Body of pancreas (tissue), 4 donors: Measurements from ENCODE around the gene KANK2. TPM values are rescaled to one million over a fixed set of nuclear protein-coding genes. Genes with fewer than 3 reads are reported as not detected.
A peak's percentile ranks its signal among the peaks of the same experiment; 100 is the strongest.

Experiments used
- ATAC-seq: fragments of 150-250 bp; one replicate; pipeline ENCODE4 v1.9.1; 2016
- DNase-seq, 4 donors: peaks; one replicate each; pipeline ENCODE4 v3.0.0-alpha.2; 2019
- H3K27ac ChIP-seq, 4 donors: fragments of 200-600 bp; sonication (generic); 1 replicate in 3 of 4; 2 replicates in 1 of 4; pipeline versions ENCODE4 v1.5.1 to v1.6.1; 2016 to 2019; ENCODE audit warnings: mild to moderate bottlenecking in 1 of 4, mixed read lengths in 1 of 4, moderate library complexity in 1 of 4
- H3K27me3 ChIP-seq, 2 donors: fragments of 200-600 bp; sonication (generic); one replicate each; pipeline ENCODE4 v1.6.0; 2016; ENCODE audit warnings: mild to moderate bottlenecking in 1 of 2
- H3K36me3 ChIP-seq, 2 donors: fragments of 200-600 bp; sonication (generic); replicated peaks in 1 of 2; 2 replicates each; pipeline ENCODE4 v1.5.1; 2016; ENCODE audit warnings: low read depth in 2 of 2; ENCODE audit not compliant: insufficient read depth in 1 of 2
- H3K4me1 ChIP-seq: fragments of 200-600 bp; sonication (generic); one replicate; pipeline ENCODE4 v1.6.0; 2016
- H3K4me3 ChIP-seq, 2 donors: fragments of 200-600 bp; sonication (generic); 1 replicate in 1 of 2; 2 replicates in 1 of 2; pipeline ENCODE4 v1.5.1; 2016 to 2019
- H3K9me3 ChIP-seq, 3 donors: fragments of 200-600 bp; sonication (generic); 1 replicate in 2 of 3; 2 replicates in 1 of 3; pipeline ENCODE4 v1.5.1; 2016
- POLR2A ChIP-seq, 3 donors: fragments of 450-650 bp; IDR thresholded peaks; one replicate each; pipeline ENCODE4 v1.6.1; 2016; ENCODE audit warnings: antibody characterized with exemption in 3 of 3, mild to moderate bottlenecking in 2 of 3
- WGBS, 2 donors: methylation state at CpG; one replicate each; pipeline ENCODE4 v1.1.5; 2017; 5-methylcytosine and 5-hydroxymethylcytosine counted together
- intact Hi-C: fragments of 100-400 bp; cut with DNase I; formaldehyde crosslinking; loops from one replicate; pipeline ENCODE4 v1.15.1; 2023
- total RNA-seq, 2 donors: library from RNA; depleted of rRNA; stranded (reverse); fragments of >200 nt; gene quantifications; one replicate each; pipeline ENCODE4 v1.1.0, GENCODE V29; 2016
- TF ChIP-seq, protein P1 (sequence below), 7 experiments: fragments of 450-650 bp in 4 of 7; fragments of 200-600 bp in 3 of 7; sonication (generic) in 3 of 7; IDR thresholded peaks; one replicate each; pipeline ENCODE4 v1.5.1; 2016 to 2019; ENCODE audit warnings: antibody characterized with exemption in 7 of 7

The KANK2 gene
- total RNA-seq, 2 donors from 2014 or later, result 133 to 165 TPM

DNA sequence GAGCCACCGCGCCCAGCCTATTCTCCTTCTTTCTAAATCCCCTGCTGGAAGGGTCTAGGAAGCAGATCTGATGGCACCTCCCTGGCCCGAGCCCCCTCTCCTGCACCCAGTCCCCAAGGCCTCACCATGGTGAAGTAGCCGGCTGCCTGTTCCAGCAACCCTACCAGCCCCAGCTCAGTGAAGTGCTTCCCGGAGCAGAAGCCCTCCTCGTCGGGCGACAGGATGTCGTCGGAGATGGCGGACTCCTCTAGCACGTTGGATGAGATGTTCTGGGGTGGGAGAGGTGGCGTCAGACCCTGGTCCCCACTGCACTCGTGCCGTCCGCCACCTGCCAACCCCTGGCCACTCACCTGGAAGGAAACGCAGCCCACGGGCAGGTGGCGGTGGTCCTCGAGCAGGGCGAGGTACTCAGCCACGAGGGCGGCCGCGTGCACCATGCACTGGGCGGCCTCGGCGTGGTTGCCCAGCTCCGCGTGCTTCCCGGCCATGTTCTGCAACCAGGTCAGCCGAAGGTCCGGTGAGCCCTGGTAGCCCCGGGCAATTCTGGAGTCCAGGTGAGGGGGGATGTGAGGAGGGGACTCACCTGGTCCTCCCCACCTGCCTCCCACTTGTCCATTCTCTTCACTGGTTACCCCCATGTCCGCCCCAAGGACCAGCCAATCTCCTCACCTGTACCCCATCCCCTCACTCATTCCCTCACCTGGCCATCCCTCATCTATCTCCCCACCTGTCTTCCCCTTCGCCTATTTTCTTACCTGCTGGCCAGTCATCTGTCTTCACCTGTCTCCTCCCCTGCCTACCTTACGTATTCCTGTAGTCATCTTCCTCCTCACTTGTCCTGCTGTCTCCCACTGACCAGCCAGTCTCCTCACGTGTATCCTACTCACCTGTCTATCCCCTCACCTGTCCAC lies 11.5 kb upstream of the KANK2 start:
- intact Hi-C loops, result loop anchor here (10.0 kb wide), 1 partner anchor 174 kb away; no protein-coding TSS in a partner anchor
- WGBS, 2 donors, result 80 to 89% methylated on average over 9 to 32 of the region's 38 CpGs
- Histone ChIP-seq H3K27ac (no peak overlapping the region), H3K27me3 (no peaks in the 10 kb centered on the region), H3K9me3 (no peaks in the 10 kb centered on the region), H3K36me3 (peaks cover 0 to 2% of the 10 kb centered on the region in 2 donors), H3K4me1 (peaks cover 18% of the 10 kb centered on the region), H3K4me3 (no peak overlapping the region)
- no peak for TF ChIP-seq POLR2A (IDR thresholded peaks at IDR 0.05)
- TF ChIP-seq, protein P1, sequence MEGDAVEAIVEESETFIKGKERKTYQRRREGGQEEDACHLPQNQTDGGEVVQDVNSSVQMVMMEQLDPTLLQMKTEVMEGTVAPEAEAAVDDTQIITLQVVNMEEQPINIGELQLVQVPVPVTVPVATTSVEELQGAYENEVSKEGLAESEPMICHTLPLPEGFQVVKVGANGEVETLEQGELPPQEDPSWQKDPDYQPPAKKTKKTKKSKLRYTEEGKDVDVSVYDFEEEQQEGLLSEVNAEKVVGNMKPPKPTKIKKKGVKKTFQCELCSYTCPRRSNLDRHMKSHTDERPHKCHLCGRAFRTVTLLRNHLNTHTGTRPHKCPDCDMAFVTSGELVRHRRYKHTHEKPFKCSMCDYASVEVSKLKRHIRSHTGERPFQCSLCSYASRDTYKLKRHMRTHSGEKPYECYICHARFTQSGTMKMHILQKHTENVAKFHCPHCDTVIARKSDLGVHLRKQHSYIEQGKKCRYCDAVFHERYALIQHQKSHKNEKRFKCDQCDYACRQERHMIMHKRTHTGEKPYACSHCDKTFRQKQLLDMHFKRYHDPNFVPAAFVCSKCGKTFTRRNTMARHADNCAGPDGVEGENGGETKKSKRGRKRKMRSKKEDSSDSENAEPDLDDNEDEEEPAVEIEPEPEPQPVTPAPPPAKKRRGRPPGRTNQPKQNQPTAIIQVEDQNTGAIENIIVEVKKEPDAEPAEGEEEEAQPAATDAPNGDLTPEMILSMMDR (IDR thresholded peaks at IDR 0.05), result no peak
- ATAC-seq, result no peak
- no peak for DNase-seq

DNA sequence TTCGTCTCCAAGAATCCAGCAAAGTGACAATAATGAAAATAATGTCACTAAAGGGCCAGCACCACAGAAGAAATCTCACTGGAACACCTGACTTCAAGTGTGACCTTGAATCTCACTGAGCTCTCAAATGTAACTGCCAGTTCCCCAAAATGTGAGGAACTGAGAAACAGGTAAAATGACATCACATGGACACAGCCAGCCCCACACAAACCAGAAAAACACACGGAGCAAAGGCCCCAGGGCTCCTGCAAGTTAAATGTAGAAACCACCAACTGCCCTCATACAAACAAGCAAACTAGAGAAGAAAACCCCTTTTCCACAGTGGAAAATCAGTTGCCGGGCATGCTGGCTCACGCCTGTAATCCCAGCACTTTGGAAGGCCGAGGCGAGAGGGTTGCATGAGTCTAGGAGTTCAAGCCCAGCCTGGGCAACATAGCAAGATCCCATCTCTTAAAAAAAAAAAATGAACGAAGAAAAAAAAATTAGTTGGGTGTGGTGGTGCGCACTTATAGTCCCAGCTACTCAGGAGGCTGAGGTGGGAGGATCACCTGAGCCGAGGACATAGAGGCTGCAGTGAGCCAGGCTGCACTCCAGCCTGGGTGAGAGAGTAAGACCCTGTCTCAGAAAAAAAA lies 8.7 kb upstream of the KANK2 start:
- no peaks in the 10 kb centered on the region for H3K9me3 ChIP-seq
- H3K4me3 ChIP-seq, result no peak overlapping the region
- no peak for ATAC-seq
- no peak for DNase-seq
- no peaks in the 10 kb centered on the region for H3K36me3 ChIP-seq
- TF ChIP-seq, protein P1 (IDR thresholded peaks at IDR 0.05), result no peak
- TF ChIP-seq POLR2A (IDR thresholded peaks at IDR 0.05), result no peak
- 70 to 74% methylated on average over 9 of the region's 9 CpGs for WGBS, 2 donors
- no peaks in the 10 kb centered on the region for H3K27me3 ChIP-seq
- peaks cover 27% of the 10 kb centered on the region for H3K4me1 ChIP-seq
- peak overlapping the region in 2 of 4 donors; percentile 24 to 54 for H3K27ac ChIP-seq
- intact Hi-C loops, result loop anchor here (10.0 kb wide), 1 partner anchor 171 kb away; no protein-coding TSS in a partner anchor

DNA sequence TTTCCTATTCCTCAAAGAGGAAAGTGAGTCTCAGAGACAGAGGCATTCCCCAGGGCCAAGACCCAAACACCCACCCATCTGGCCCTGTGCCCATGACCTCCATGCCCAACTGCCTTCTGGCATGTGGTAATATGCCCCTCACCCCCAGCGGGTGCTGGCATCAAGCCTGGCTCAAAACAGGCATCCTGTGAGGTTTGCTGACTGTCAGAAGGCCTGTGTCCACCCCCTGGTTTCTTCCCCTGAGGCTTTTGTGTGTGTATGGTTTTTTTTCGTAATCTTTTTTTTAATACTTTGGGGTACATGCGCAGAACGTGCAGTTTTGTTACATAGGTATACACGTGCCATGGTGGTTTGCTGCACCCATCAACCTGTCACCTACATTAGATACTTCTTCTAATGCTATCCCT lies 7.6 kb upstream of the KANK2 start:
- Histone ChIP-seq H3K4me1 (peaks cover 27% of the 10 kb centered on the region), H3K36me3 (no peaks in the 10 kb centered on the region), H3K27ac (peak overlapping the region in 2 of 4 donors; percentile 24), H3K9me3 (no peaks in the 10 kb centered on the region), H3K4me3 (no peak overlapping the region), H3K27me3 (no peaks in the 10 kb centered on the region)
- intact Hi-C loops, result loop anchor here (10.0 kb wide), 1 partner anchor 170 kb away; no protein-coding TSS in a partner anchor
- TF ChIP-seq, protein P1 (IDR thresholded peaks at IDR 0.05), result no peak
- TF ChIP-seq POLR2A (IDR thresholded peaks at IDR 0.05), result no peak
- WGBS, 2 donors, result 47 to 49% methylated on average over 5 of the region's 5 CpGs
- DNase-seq (peak in 3 of 4 donors; percentile 31 to 47 (median 37)), ATAC-seq (no peak)

DNA sequence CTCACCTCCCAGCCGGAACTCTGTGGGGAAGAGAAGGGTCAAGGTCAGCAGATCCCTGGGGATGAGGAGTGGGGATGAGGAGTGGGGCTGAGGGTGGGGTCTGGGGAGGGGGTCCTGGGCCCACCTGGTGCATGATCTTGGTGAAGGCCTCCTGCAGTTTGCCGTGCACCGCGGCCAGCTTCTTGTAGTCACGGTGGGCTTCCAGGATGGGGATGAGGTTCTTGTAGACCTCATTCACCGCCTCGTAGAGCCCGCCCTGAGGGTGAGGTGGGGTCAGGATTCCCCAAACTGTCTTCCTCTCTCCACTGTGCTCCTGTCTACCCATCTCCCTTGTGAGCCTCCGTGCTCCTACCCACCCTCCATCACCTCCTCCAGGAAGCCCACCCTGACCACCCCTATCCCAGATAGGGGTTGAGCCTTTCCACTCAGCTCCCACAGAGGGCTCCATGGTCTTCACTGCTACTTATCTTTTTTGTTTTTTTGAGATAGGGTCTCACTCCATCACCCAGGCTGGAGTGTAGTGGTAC lies 6.8 kb upstream of the KANK2 start:
- H3K36me3 ChIP-seq, result no peaks in the 10 kb centered on the region
- no peaks in the 10 kb centered on the region for H3K9me3 ChIP-seq

More for the DNA sequence above, 6.8 kb upstream of the KANK2 start:
- Histone ChIP-seq H3K4me3 (no peak overlapping the region), H3K27me3 (no peaks in the 10 kb centered on the region), H3K4me1 (peaks cover 31% of the 10 kb centered on the region), H3K27ac (peak overlapping the region in 3 of 4 donors; percentile 34 to 61 (median 43))
- WGBS, 2 donors, result 84 to 89% methylated on average over 4 to 8 of the region's 9 CpGs
- TF ChIP-seq, protein P1 (IDR thresholded peaks at IDR 0.05), result no peak
- no peak for TF ChIP-seq POLR2A (IDR thresholded peaks at IDR 0.05)
- ATAC-seq (no peak), DNase-seq (no peak)
- intact Hi-C loops, result loop anchor here (10.0 kb wide), 1 partner anchor 169 kb away; no protein-coding TSS in a partner anchor
